SKM-1 treated with dmso at 0.1 percent for 144 hours (cell line): ENCODE measurements around the gene CCDC102A.
A peak's percentile ranks its signal among the peaks of the same experiment; 100 is the strongest.

Experiments
- DNase-seq: peaks from one replicate; lab custom pipeline; 2025; ENCODE audit not compliant: unreplicated experiment; lab: John Stamatoyannopoulos, UW

CCDC102A gene

DNA sequence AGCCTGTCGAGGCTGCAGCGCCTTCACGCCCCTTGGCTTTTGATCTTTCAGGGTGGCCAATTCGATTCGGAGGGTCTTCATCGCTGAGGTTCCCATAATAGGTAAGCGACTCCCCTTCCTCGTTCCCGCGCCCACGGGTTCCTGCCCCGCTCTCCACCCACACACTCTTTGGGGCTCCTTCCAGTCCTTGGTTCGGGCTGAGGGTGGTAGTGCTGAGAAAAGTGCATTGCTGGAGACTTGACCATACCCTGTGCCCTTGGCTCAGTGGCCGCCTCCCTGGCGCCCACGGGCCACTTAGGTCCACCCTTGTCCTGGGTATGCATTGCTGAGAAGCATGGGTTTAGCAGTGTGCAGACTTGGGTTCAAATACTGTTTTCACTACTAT lies 73.4 kb downstream of the CCDC102A start:
- no peak for DNase-seq

- DNase-seq, result peak; percentile 58
These were observed 74.0 kb downstream of the CCDC102A start, which contains the start of gene POLR2C for GRCh38 chr16:57462209-57462977. POLR2C (plus strand) TSS chr16:57462679; CDS start chr16:57462725, 46 bp downstream.
